Loucy (cell line): ENCODE results near the gene FAM229A.

Source experiments
- H2AFZ ChIP-seq: fragments of 200-600 bp; sonication (generic); 2 replicates; pipeline ENCODE4 v1.6.0; 2016; ENCODE audit warnings: antibody characterized with exemption, mild to moderate bottlenecking, low read length, moderate library complexity
- H3F3A ChIP-seq: fragments of 200-600 bp; 2 replicates; pipeline ENCODE4 v1.6.0; 2016; ENCODE audit warnings: antibody characterized with exemption, low read depth, mild to moderate bottlenecking
- H3K27me3 ChIP-seq: fragments of 200-600 bp; sonication (generic); 2 replicates; pipeline ENCODE4 v1.6.1; 2014; ENCODE audit warnings: low read length, mild to moderate bottlenecking; ENCODE audit not compliant: insufficient read depth, poor library complexity, severe bottlenecking
- H3K36me3 ChIP-seq: fragments of 200-600 bp; sonication (generic); 2 replicates; pipeline ENCODE4 v1.6.1; 2016; ENCODE audit warnings: low read length; ENCODE audit not compliant: insufficient read depth
- H3K4me1 ChIP-seq: fragments of 200-600 bp; sonication (generic); 2 replicates; pipeline ENCODE4 v1.5.1; 2014; ENCODE audit warnings: low read length, mild to moderate bottlenecking; ENCODE audit not compliant: insufficient read depth, poor library complexity, severe bottlenecking
- H3K4me2 ChIP-seq: fragments of 200-600 bp; sonication (generic); 2 replicates; pipeline ENCODE4 v1.6.0; 2014; ENCODE audit warnings: antibody characterized with exemption, low read length, low read depth, mild to moderate bottlenecking; ENCODE audit not compliant: poor library complexity, severe bottlenecking
- H3K4me3 ChIP-seq: fragments of 200-600 bp; sonication (generic); 2 replicates; pipeline ENCODE4 v1.5.1; 2014; ENCODE audit warnings: low read length, mild to moderate bottlenecking, mixed read lengths; ENCODE audit not compliant: poor library complexity, severe bottlenecking
- H3K79me2 ChIP-seq: fragments of 200-600 bp; sonication (generic); 2 replicates; pipeline ENCODE4 v1.6.1; 2014; ENCODE audit warnings: low read length; ENCODE audit not compliant: insufficient read depth
- H3K9ac ChIP-seq: fragments of 200-600 bp; sonication (generic); 2 replicates; pipeline ENCODE4 v1.6.0; 2014; ENCODE audit warnings: mild to moderate bottlenecking, low read depth, low read length, moderate library complexity; ENCODE audit not compliant: poor library complexity, severe bottlenecking
- H3K9me2 ChIP-seq: fragments of 200-600 bp; sonication (generic); replicated peaks from 2 replicates; pipeline ENCODE4 v1.6.1; 2016; ENCODE audit warnings: low read depth, low read length, mixed read lengths
- H3K9me3 ChIP-seq: fragments of 200-600 bp; sonication (generic); 2 replicates; pipeline ENCODE4 v1.6.1; 2014; ENCODE audit warnings: mild to moderate bottlenecking, antibody characterized with exemption, low read length, low read depth; ENCODE audit not compliant: insufficient read depth
- H4K20me1 ChIP-seq: fragments of 200-600 bp; sonication (generic); 2 replicates; pipeline ENCODE4 v1.6.0; 2014; ENCODE audit warnings: antibody characterized with exemption, low read length, mild to moderate bottlenecking; ENCODE audit not compliant: insufficient read depth, poor library complexity, severe bottlenecking
- CTCF ChIP-seq: fragments of 200-600 bp; sonication (generic); conservative IDR thresholded peaks from 2 replicates; pipeline ENCODE4 v1.5.1; 2014; ENCODE audit warnings: mild to moderate bottlenecking, antibody characterized with exemption, low read length
- EZH2phosphoT487 ChIP-seq: fragments of 200-600 bp; IDR thresholded peaks from 2 replicates; pipeline ENCODE4 v1.6.1; 2018; ENCODE audit warnings: antibody characterized with exemption, mild to moderate bottlenecking, moderate library complexity, borderline replicate concordance

FAM229A gene

GRCh38 chr1:32394141-32394889, 32.0 kb upstream of the FAM229A start, which contains the start of gene BSDC1:
Gene BSDC1, minus strand, starts transcription at chr1:32394441. Its CDS starts 27 bp downstream, at chr1:32394414.
- Histone ChIP-seq H4K20me1 (peaks cover 10% of the 10 kb centered on the region), H3K9me3 (no peaks in the 10 kb centered on the region), H3K9me2 (no peaks in the 10 kb centered on the region), H3K79me2 (peaks cover 39% of the 10 kb centered on the region), H3K36me3 (no peaks in the 10 kb centered on the region; the same call in 1 of the 2 replicates), H3F3A (no peaks in the 10 kb centered on the region), H3K4me2 (peak within 1 kb of the TSS; percentile 94), H3K9ac (peak within 1 kb of the TSS; percentile 77), H3K4me1 (peaks cover 21% of the 10 kb centered on the region), H2AFZ (peak within 1 kb of the TSS; percentile 97), H3K4me3 (peak within 1 kb of the TSS; percentile 91), H3K27me3 (no peaks in the 10 kb centered on the region)
- TF ChIP-seq EZH2phosphoT487 = no peak
- no peak for TF ChIP-seq CTCF

GRCh38 chr1:32393832-32394140, 31.5 kb upstream of the FAM229A start:
- H3K36me3 ChIP-seq = no peaks in the 10 kb centered on the region; the same call in 1 of the 2 replicates
- H2AFZ ChIP-seq = peak overlapping the region; percentile 80
- peak overlapping the region; percentile 76 for H3K9ac ChIP-seq
- peaks cover 10% of the 10 kb centered on the region for H4K20me1 ChIP-seq
- no peaks in the 10 kb centered on the region for H3K9me2 ChIP-seq
- peaks cover 21% of the 10 kb centered on the region for H3K4me1 ChIP-seq
- H3K9me3 ChIP-seq = no peaks in the 10 kb centered on the region
- peak overlapping the region; percentile 91 for H3K4me3 ChIP-seq
- peaks cover 39% of the 10 kb centered on the region for H3K79me2 ChIP-seq
- H3K4me2 ChIP-seq = peak overlapping the region; percentile 94
- TF ChIP-seq CTCF (no peak), EZH2phosphoT487 (no peak)
- H3F3A ChIP-seq = no peaks in the 10 kb centered on the region
- H3K27me3 ChIP-seq = no peaks in the 10 kb centered on the region

- peaks cover 39% of the 10 kb centered on the region for H3K79me2 ChIP-seq
- TF ChIP-seq EZH2phosphoT487 (no peak), CTCF (no peak)
- H3K4me3 ChIP-seq = peak overlapping the region; percentile 91
Observed at GRCh38 chr1:32393136-32393535, 30.9 kb upstream of the FAM229A start.

More at GRCh38 chr1:32393136-32393535, 30.9 kb upstream of the FAM229A start:
- peaks cover 10% of the 10 kb centered on the region for H4K20me1 ChIP-seq
- H3F3A ChIP-seq = no peaks in the 10 kb centered on the region
- H3K9me3 ChIP-seq = no peaks in the 10 kb centered on the region
- no peaks in the 10 kb centered on the region for H3K27me3 ChIP-seq
- peaks cover 21% of the 10 kb centered on the region for H3K4me1 ChIP-seq
- H3K4me2 ChIP-seq = peak overlapping the region; percentile 94
- no peak overlapping the region for H2AFZ ChIP-seq
- peak overlapping the region; percentile 76 for H3K9ac ChIP-seq
- H3K9me2 ChIP-seq = no peaks in the 10 kb centered on the region
- no peaks in the 10 kb centered on the region; the same call in 1 of the 2 replicates for H3K36me3 ChIP-seq
